K562 (cell line): ENCODE data around the gene KRTAP16-1. TPM values are rescaled to one million over a fixed set of nuclear protein-coding genes. Genes with fewer than 3 reads are reported as not detected.

ENCODE experiments used
- ATAC-seq: fragments of 200-7000 bp; cut with Tn5 transposase; 3 replicates; pipeline ENCODE4 v1.9.1; 2020; ENCODE audit warnings: moderate library complexity
- BruUV-seq: library from RNA; stranded (reverse); fragments of 400-500 nt; replicated peaks from 2 replicates; lab custom pipeline; 2021; lab: Mats Ljungman, UMichigan
- CTCF ChIA-PET: fragments of 300-600 bp; formaldehyde crosslinking; extraction: SDS; loops from one replicate; lab custom pipeline; 2021; ENCODE audit warnings: low intra/inter-chr PET ratio; lab: Yijun Ruan, JAX
- POLR2A ChIA-PET: fragments of 300-600, 350-650 bp; sonication (Branson Sonifier 250); formaldehyde crosslinking; extraction: SDS; loops from one replicate; lab custom pipeline; 2021; ENCODE audit warnings: antibody characterized with exemption, inconsistent platforms; lab: Yijun Ruan, JAX
- DNase-seq, 4 experiments: peaks; one replicate each; pipeline versions ENCODE4 v3.0.0 to v3.0.0-alpha.2; 2011 to 2018; ENCODE audit warnings: low spot score in 3 of 4, mixed read lengths in 3 of 4; ENCODE audit errors: extremely low read depth in 1 of 4
- FAIRE-seq: peaks from 2 replicates; lab custom pipeline; 2011; peaks lifted over from hg19 to GRCh38; lab: Jason Lieb, UNC
- H2AFZ ChIP-seq: 2 replicates; pipeline ENCODE4 v1.6.0; 2011; ENCODE audit warnings: low read depth, low read length, control low read depth, inconsistent platforms
- H3K27ac ChIP-seq: fragments of 200-600 bp; 3 replicates; pipeline ENCODE4 v1.8.0; 2011; ENCODE audit warnings: low read depth, mild to moderate bottlenecking, control low read depth, inconsistent platforms, low read length, moderate library complexity, mixed read lengths; ENCODE audit errors: extremely low read depth
- H3K27me3 ChIP-seq, 2 experiments: fragments of 300-600 bp in 1 of 2; 2 replicates in 1 of 2; 3 replicates in 1 of 2; pipeline versions ENCODE4 v1.6.0 to v1.8.0; 2011; ENCODE audit warnings: inconsistent platforms in 2 of 2, low read length in 2 of 2, mild to moderate bottlenecking in 1 of 2, mixed read lengths in 1 of 2, moderate library complexity in 1 of 2; ENCODE audit not compliant: control insufficient read depth in 2 of 2, insufficient read depth in 2 of 2
- H3K36me3 ChIP-seq: fragments of 300-600 bp; 3 replicates; pipeline ENCODE4 v1.8.0; 2011; ENCODE audit warnings: mild to moderate bottlenecking, low read length, inconsistent platforms; ENCODE audit not compliant: control insufficient read depth, insufficient read depth
- H3K4me1 ChIP-seq, 2 experiments: fragments of 200-600 bp in 1 of 2; replicated peaks in 1 of 2; 2 replicates in 1 of 2; 3 replicates in 1 of 2; pipeline versions ENCODE4 v1.5.1 to v1.8.0; 2011; ENCODE audit warnings: inconsistent platforms in 2 of 2, low read length in 2 of 2, mild to moderate bottlenecking in 1 of 2, mixed read lengths in 1 of 2, moderate library complexity in 1 of 2; ENCODE audit not compliant: control insufficient read depth in 2 of 2, insufficient read depth in 2 of 2
- H3K4me2 ChIP-seq: 2 replicates; pipeline ENCODE4 v1.6.1; 2011; ENCODE audit warnings: low read length, control low read depth, inconsistent platforms, mixed read lengths; ENCODE audit not compliant: insufficient read depth
- H3K4me3 ChIP-seq: fragments of 200-600 bp; sonication (generic), shearing (Covaris generic); 2 replicates; pipeline ENCODE4 v1.5.1; 2016; ENCODE audit warnings: control low read depth, inconsistent platforms
- H3K79me2 ChIP-seq: fragments of 200-600 bp; 3 replicates; pipeline ENCODE4 v1.8.0; 2011; ENCODE audit warnings: low read length, inconsistent platforms; ENCODE audit not compliant: control insufficient read depth, insufficient read depth
- H3K9ac ChIP-seq, 2 experiments: 2 replicates each; pipeline versions ENCODE4 v1.6.0 to v1.6.1; 2011; ENCODE audit warnings: low read depth in 2 of 2, low read length in 2 of 2, control low read depth in 1 of 2, inconsistent platforms in 1 of 2, mild to moderate bottlenecking in 1 of 2, mixed read lengths in 1 of 2; ENCODE audit not compliant: insufficient read depth in 1 of 2
- H3K9me1 ChIP-seq: one replicate; pipeline ENCODE4 v1.6.0; 2011; ENCODE audit warnings: inconsistent platforms, mild to moderate bottlenecking, low read length, moderate library complexity; ENCODE audit not compliant: control insufficient read depth, insufficient read depth
- H3K9me3 ChIP-seq: replicated peaks from 2 replicates; pipeline ENCODE4 v1.5.1; 2011; ENCODE audit warnings: low read depth, low read length, inconsistent platforms; ENCODE audit not compliant: control insufficient read depth, insufficient read depth
- H4K20me1 ChIP-seq: replicated peaks from 2 replicates; pipeline ENCODE4 v1.6.1; 2011; ENCODE audit warnings: low read length, inconsistent platforms, mixed read lengths; ENCODE audit not compliant: control insufficient read depth, insufficient read depth
- ARID3B ChIP-seq: fragments of 250-450 bp; sonication (Bioruptor Pico); IDR thresholded peaks from 2 replicates; pipeline ENCODE4 v1.4.0; 2020; ENCODE audit warnings: borderline replicate concordance
- BRD4 ChIP-seq: fragments of 200-600 bp; sonication (generic); IDR thresholded peaks from 2 replicates; pipeline ENCODE4 v1.6.1; 2017; ENCODE audit warnings: inconsistent platforms
- CTBP1 ChIP-seq: fragments of 450-650 bp; IDR thresholded peaks from 2 replicates; pipeline ENCODE4 v1.6.1; 2016; ENCODE audit warnings: borderline replicate concordance
- EWSR1 ChIP-seq: fragments of 450-650 bp; IDR thresholded peaks from 2 replicates; pipeline ENCODE4 v1.6.1; 2018; ENCODE audit warnings: borderline replicate concordance, mild to moderate bottlenecking, low read depth, moderate library complexity; ENCODE audit not compliant: partially characterized antibody
- GTF2B ChIP-seq: IDR thresholded peaks from 2 replicates; pipeline ENCODE4 v1.6.1; 2011; ENCODE audit not compliant: insufficient read length; ENCODE audit errors: extremely low read depth
- GTF3C2 ChIP-seq: IDR thresholded peaks from 3 replicates; pipeline ENCODE4 v1.6.1; 2011; ENCODE audit warnings: borderline replicate concordance, mild to moderate bottlenecking, moderate library complexity; ENCODE audit not compliant: insufficient read length; ENCODE audit errors: extremely low read depth
- POLR2AphosphoS5 ChIP-seq: IDR thresholded peaks from 2 replicates; pipeline ENCODE4 v1.6.1; 2011; ENCODE audit warnings: mild to moderate bottlenecking, low read depth, low read length, moderate library complexity; ENCODE audit not compliant: control insufficient read depth, insufficient read depth
- XRCC4 ChIP-seq: IDR thresholded peaks from one replicate; pipeline ENCODE4 v1.6.1; 2011; ENCODE audit not compliant: insufficient read depth, insufficient read length; ENCODE audit errors: extremely low read depth
- ZBTB17 ChIP-seq: fragments of 450-650 bp; formaldehyde crosslinking; IDR thresholded peaks from 2 replicates; pipeline ENCODE4 v1.4.0; 2020; ENCODE audit warnings: mild to moderate bottlenecking
- ZNF239 ChIP-seq: fragments of 250-450 bp; sonication (Bioruptor Pico); IDR thresholded peaks from 2 replicates; pipeline ENCODE4 v1.4.0; 2020; ENCODE audit warnings: mild to moderate bottlenecking
- ZNF584 ChIP-seq: fragments of 200-800 bp; sonication (Bioruptor generic); IDR thresholded peaks from 2 replicates; pipeline ENCODE4 v1.6.1; 2016; ENCODE audit warnings: low read depth, mild to moderate bottlenecking, missing genetic modification characterization, missing compliant biosample characterization
- ZNF695 ChIP-seq: fragments of 450-650 bp; formaldehyde crosslinking; IDR thresholded peaks from 2 replicates; pipeline ENCODE4 v1.4.0; 2020; ENCODE audit warnings: mild to moderate bottlenecking, moderate library complexity
- ZNF699 ChIP-seq: fragments of 250-450 bp; sonication (Bioruptor Pico); IDR thresholded peaks from 2 replicates; pipeline ENCODE4 v1.8.0; 2021; ENCODE audit warnings: mild to moderate bottlenecking, moderate library complexity; ENCODE audit not compliant: insufficient replicate concordance
- ZNF785 ChIP-seq: fragments of 250-450 bp; sonication (Bioruptor Pico); IDR thresholded peaks from 2 replicates; pipeline ENCODE4 v1.4.0; 2020; ENCODE audit warnings: mild to moderate bottlenecking
- WGBS: fragments of 100-300 bp; shearing (Covaris generic); methylation state at CpG from one replicate; pipeline ENCODE4 v1.1.6; 2016; ENCODE audit warnings: low coverage, mixed read lengths; ENCODE audit not compliant: insufficient coverage; ENCODE audit errors: missing lambda C conversion rate; 5-methylcytosine and 5-hydroxymethylcytosine counted together
- in situ Hi-C: fragments of 300-500 bp; cut with MboI; formaldehyde crosslinking; loops from 4 replicates; pipeline ENCODE4 v1.15.0; 2018; ENCODE audit warnings: inconsistent platforms, mixed read lengths
- intact Hi-C: fragments of 100-400 bp; cut with micrococcal nuclease; formaldehyde crosslinking; loops from 2 replicates; pipeline ENCODE4 v1.14.2; 2022
- polyA plus RNA-seq, 8 experiments: library from polyadenylated mRNA; depleted of rRNA in 4 of 8; stranded (reverse) in 5 of 8; unstranded in 3 of 8; fragments of >200 nt; fragmentation: Nextera tagmentation in 2 of 8; fragmentation: Illumina TruSeq in 1 of 8; extraction: Ambion mirVana in 2 of 8; extraction: Trizol in 1 of 8; gene quantifications; 2 replicates each; pipeline versions ENCODE4 v1.2.1 to v1.2.3, GENCODE V29; 2011 to 2014; ENCODE audit warnings: inconsistent platforms in 1 of 8, missing spikeins in 1 of 8
- total RNA-seq, 7 experiments: library from RNA; depleted of rRNA in 6 of 7; stranded (reverse); fragments of >200 nt in 6 of 7; fragmentation: Illumina TruSeq in 2 of 7; extraction: Trizol in 2 of 7; gene quantifications; 2 replicates each; pipeline versions ENCODE4 v1.2.1 to v1.2.3, GENCODE V29; 2011 to 2021; ENCODE audit warnings: low replicate concordance in 1 of 7

KRTAP16-1 gene
- total and polyA plus RNA-seq, 9 of the 15 experiments (the other 6 are each of a cell fraction or from before 2014, with no cell fraction given): not detected

- DNase-seq: no peak
- Histone ChIP-seq H3K79me2 (no peaks in the 10 kb centered on the region), H3K9ac (no peak overlapping the region), H3K4me1 (no peaks in the 10 kb centered on the region), H2AFZ (no peak overlapping the region), H3K9me1 (no peaks in the 10 kb centered on the region), H3K4me2 (no peak overlapping the region), H3K4me3 (no peak overlapping the region), H4K20me1 (no peaks in the 10 kb centered on the region; the same call in 1 of the 2 replicates), H3K27me3 (peaks cover 0 to 12% of the 10 kb centered on the region in 2 experiments; a peak in 1 of 5 replicates), H3K9me3 (no peaks in the 10 kb centered on the region), H3K36me3 (no peaks in the 10 kb centered on the region), H3K27ac (no peak overlapping the region)
- intact Hi-C loops: no loop called here
- TF ChIP-seq CTBP1 (no peak), POLR2AphosphoS5 (no peak), ZNF785 (CRISPR knock-in tag) (no peak), ZBTB17 (CRISPR knock-in tag) (no peak), BRD4 (no peak), GTF3C2 (no peak), XRCC4 (no peak), ARID3B (CRISPR knock-in tag) (no peak), ZNF699 (no peak), ZNF695 (CRISPR knock-in tag) (no peak), EWSR1 (no peak), ZNF584 (CRISPR knock-in tag) (no peak), GTF2B (no peak), ZNF239 (CRISPR knock-in tag) (no peak)
- in situ Hi-C loops: no loop called here
- ChIA-PET CTCF (no interaction called here), POLR2A (no interaction called here)
- ATAC-seq: no peak
- no TSS peak for BruUV-seq
- WGBS: 0% methylated on average over 7 of the region's 7 CpGs
- no peak for FAIRE-seq
Measured at GRCh38 chr17:41331606-41332005, 22.5 kb upstream of the KRTAP16-1 start.
